KMS-11 (cell line): ENCODE results near the gene TKT.

ENCODE experiments used
- H2AFZ ChIP-seq: fragments of 200-600 bp; sonication (generic); 2 replicates; pipeline ENCODE4 v1.6.1; 2016; ENCODE audit warnings: antibody characterized with exemption, mixed run types, low read depth
- H3K27ac ChIP-seq: fragments of 200-600 bp; sonication (generic); 2 replicates; pipeline ENCODE4 v1.6.1; 2016; ENCODE audit warnings: mild to moderate bottlenecking, mixed run types
- H3K27me3 ChIP-seq: fragments of 200-600 bp; sonication (generic); 2 replicates; pipeline ENCODE4 v1.6.1; 2017; ENCODE audit warnings: mild to moderate bottlenecking, low read depth, mixed run types, moderate library complexity; ENCODE audit not compliant: insufficient read depth
- H3K36me3 ChIP-seq: fragments of 200-600 bp; sonication (generic); 2 replicates; pipeline ENCODE4 v1.6.1; 2017; ENCODE audit warnings: mild to moderate bottlenecking, mixed run types; ENCODE audit not compliant: insufficient read depth
- H3K4me1 ChIP-seq: fragments of 200-600 bp; sonication (generic); 2 replicates; pipeline ENCODE4 v1.6.1; 2016; ENCODE audit warnings: mild to moderate bottlenecking, low read depth, mixed run types; ENCODE audit not compliant: poor library complexity, severe bottlenecking
- H3K4me2 ChIP-seq: fragments of 200-600 bp; sonication (generic); 2 replicates; pipeline ENCODE4 v1.7.0; 2016; ENCODE audit warnings: mild to moderate bottlenecking, mixed run types
- H3K4me3 ChIP-seq: fragments of 200-600 bp; sonication (generic); IDR thresholded peaks from 2 replicates; pipeline ENCODE4 v1.6.1; 2017; ENCODE audit warnings: low read depth, low read length, mixed read lengths; ENCODE audit not compliant: insufficient read depth
- H3K79me2 ChIP-seq: fragments of 200-600 bp; sonication (generic); 2 replicates; pipeline ENCODE4 v1.6.1; 2016; ENCODE audit warnings: low read depth, mixed run types; ENCODE audit not compliant: insufficient read depth
- H3K9ac ChIP-seq: fragments of 200-600 bp; sonication (generic); 2 replicates; pipeline ENCODE4 v1.6.1; 2016; ENCODE audit warnings: mild to moderate bottlenecking, mixed run types
- H4K20me1 ChIP-seq: fragments of 200-600 bp; sonication (generic); 2 replicates; pipeline ENCODE4 v1.6.1; 2016; ENCODE audit warnings: mild to moderate bottlenecking, mixed run types; ENCODE audit not compliant: insufficient read depth
- TF ChIP-seq, protein P1 (sequence below): fragments of 200-600 bp; sonication (generic); conservative IDR thresholded peaks from 2 replicates; pipeline ENCODE4 v1.6.1; 2017; ENCODE audit warnings: low read depth, mild to moderate bottlenecking, antibody characterized with exemption, low read length, moderate library complexity, mixed read lengths

The TKT gene

DNA sequence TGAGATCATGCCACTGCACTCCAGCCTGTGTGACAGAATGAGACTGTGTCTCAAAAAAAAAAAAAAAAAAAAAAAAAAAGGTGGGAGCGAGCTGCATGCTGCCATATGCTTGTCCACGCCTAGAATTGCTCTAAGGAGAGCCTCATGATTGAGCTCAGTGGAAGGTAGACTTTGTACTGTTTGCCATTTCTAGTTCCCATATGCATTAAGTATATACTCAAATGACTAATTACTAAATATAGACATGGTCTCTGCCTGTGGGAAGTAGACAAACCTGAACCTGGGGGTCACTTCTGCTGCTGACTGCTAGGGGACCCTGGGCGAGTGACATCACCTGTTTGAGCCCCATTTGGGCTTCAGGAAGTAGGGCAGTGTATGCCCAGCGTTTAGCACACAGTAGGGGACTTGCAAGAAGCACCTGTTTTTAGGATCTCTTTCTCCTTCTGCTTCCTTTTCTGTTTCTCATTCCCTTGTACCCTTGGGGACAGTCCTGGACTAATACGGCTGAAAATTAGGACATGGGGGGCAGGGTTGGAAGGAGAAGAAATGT lies 67.6 kb downstream of the TKT start:
- H2AFZ ChIP-seq: no peak overlapping the region
- H3K4me2 ChIP-seq: no peak overlapping the region
- H3K4me3 ChIP-seq: no peak overlapping the region
- H3K27ac ChIP-seq: no peak overlapping the region
- TF ChIP-seq, protein P1, sequence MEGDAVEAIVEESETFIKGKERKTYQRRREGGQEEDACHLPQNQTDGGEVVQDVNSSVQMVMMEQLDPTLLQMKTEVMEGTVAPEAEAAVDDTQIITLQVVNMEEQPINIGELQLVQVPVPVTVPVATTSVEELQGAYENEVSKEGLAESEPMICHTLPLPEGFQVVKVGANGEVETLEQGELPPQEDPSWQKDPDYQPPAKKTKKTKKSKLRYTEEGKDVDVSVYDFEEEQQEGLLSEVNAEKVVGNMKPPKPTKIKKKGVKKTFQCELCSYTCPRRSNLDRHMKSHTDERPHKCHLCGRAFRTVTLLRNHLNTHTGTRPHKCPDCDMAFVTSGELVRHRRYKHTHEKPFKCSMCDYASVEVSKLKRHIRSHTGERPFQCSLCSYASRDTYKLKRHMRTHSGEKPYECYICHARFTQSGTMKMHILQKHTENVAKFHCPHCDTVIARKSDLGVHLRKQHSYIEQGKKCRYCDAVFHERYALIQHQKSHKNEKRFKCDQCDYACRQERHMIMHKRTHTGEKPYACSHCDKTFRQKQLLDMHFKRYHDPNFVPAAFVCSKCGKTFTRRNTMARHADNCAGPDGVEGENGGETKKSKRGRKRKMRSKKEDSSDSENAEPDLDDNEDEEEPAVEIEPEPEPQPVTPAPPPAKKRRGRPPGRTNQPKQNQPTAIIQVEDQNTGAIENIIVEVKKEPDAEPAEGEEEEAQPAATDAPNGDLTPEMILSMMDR: no peak
- H4K20me1 ChIP-seq: no peaks in the 10 kb centered on the region
- no peaks in the 10 kb centered on the region for H3K36me3 ChIP-seq
- H3K79me2 ChIP-seq: no peaks in the 10 kb centered on the region
- H3K27me3 ChIP-seq: no peaks in the 10 kb centered on the region
- H3K4me1 ChIP-seq: no peaks in the 10 kb centered on the region
- H3K9ac ChIP-seq: no peak overlapping the region

DNA sequence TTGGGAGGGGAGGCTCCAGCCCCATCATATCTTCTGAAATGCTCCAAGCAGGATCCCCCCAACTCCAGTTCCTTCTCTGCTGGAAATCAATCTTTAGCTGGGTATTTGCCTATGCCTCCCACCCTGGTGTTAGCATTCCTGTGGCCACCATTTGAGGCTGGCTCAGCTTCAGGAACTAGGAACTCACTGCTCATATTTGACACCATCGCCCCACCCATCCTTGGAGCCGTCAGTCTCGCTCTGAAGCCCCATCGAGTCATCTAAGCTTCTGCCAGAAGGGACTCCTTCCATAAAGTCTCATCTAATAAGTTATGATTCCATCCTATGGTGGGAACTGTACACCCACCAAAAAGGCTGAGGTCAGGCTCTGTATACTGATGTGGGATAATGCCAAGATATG lies 68.4 kb downstream of the TKT start:
- no peak overlapping the region for H3K27ac ChIP-seq
- no peaks in the 10 kb centered on the region for H3K4me1 ChIP-seq
- no peak overlapping the region for H3K4me3 ChIP-seq
- H4K20me1 ChIP-seq: no peaks in the 10 kb centered on the region
- H2AFZ ChIP-seq: no peak overlapping the region
- no peaks in the 10 kb centered on the region for H3K36me3 ChIP-seq
- H3K9ac ChIP-seq: no peak overlapping the region
- H3K4me2 ChIP-seq: no peak overlapping the region
- no peaks in the 10 kb centered on the region for H3K79me2 ChIP-seq
- no peaks in the 10 kb centered on the region for H3K27me3 ChIP-seq
- TF ChIP-seq, protein P1: no peak

DNA sequence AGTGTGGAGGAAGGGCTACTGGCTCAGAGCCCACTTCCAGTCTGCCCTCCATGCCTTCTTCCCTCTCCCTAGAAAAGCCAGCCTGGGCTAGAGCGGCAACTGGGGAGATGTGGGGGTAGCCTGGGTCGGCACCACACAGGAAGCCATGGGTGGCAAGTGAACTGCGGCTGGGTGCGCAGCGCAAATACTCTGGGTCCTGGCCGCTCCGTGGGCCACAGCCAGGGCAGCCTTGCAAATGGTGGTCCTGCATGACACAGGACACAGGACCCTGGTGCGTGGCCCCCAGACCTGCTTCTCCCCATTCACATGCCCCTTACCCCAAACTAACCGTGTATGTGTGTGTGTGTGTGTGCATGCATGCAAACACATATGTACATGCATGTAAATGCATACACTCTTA lies 69.1 kb downstream of the TKT start:
- H3K4me1 ChIP-seq: no peaks in the 10 kb centered on the region
- H3K4me3 ChIP-seq: no peak overlapping the region
- no peaks in the 10 kb centered on the region for H3K36me3 ChIP-seq
- no peak overlapping the region for H3K4me2 ChIP-seq
- H3K79me2 ChIP-seq: no peaks in the 10 kb centered on the region
- TF ChIP-seq, protein P1: no peak
- no peak overlapping the region for H3K27ac ChIP-seq
- H3K27me3 ChIP-seq: no peaks in the 10 kb centered on the region
- no peaks in the 10 kb centered on the region for H4K20me1 ChIP-seq
- no peak overlapping the region for H3K9ac ChIP-seq
- no peak overlapping the region for H2AFZ ChIP-seq

DNA sequence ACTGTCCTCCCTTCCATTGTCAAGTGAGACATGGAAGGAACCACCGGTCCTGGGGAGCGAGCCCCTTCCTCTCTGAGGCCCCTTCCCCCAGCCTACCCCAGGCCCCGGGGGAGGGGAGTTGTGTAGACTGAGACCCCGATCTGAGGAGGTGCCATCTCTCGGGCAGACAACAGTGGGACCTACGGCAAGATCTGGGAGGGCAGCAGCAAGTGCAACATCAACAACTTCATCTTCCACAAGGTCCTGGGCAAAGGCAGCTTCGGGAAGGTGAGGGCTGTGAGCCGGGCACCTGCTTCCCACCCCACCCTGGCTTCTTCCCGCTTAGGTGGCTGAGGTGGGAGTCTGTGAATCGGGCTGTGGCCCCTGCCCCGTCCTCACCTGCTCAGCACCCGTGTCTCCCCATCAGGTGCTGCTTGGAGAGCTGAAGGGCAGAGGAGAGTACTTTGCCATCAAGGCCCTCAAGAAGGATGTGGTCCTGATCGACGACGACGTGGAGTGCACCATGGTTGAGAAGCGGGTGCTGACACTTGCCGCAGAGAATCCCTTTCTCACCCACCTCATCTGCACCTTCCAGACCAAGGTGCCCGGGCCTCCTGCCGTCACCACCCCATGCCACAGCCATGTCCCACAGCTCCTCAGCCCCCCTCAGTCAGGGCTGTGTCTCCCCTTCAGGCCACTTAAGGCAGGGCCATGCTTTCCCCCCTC lies 69.9 kb downstream of the TKT start:
- no peak overlapping the region for H3K4me2 ChIP-seq
- H3K4me1 ChIP-seq: no peaks in the 10 kb centered on the region
- H4K20me1 ChIP-seq: no peaks in the 10 kb centered on the region
- no peak overlapping the region for H3K9ac ChIP-seq
- TF ChIP-seq, protein P1: no peak
- H3K4me3 ChIP-seq: no peak overlapping the region
- H3K27me3 ChIP-seq: no peaks in the 10 kb centered on the region
- no peak overlapping the region for H3K27ac ChIP-seq
- H2AFZ ChIP-seq: no peak overlapping the region
- no peaks in the 10 kb centered on the region for H3K79me2 ChIP-seq
- H3K36me3 ChIP-seq: no peaks in the 10 kb centered on the region
